Measurements from ENCODE around the gene PEX13.

Gene PEX13

GRCh38 chr2:61013382-61013781 is 4.1 kb upstream of the PEX13 start:
- no peaks in the 10 kb centered on the region for H3K36me3 ChIP-seq
- no peaks in the 10 kb centered on the region for H3K27me3 ChIP-seq
- no peaks in the 10 kb centered on the region for H3K4me1 ChIP-seq
- DNase-seq, result no peak
- no peak overlapping the region for H3K4me3 ChIP-seq (ENCODE audit: low read depth, low read length)
- TF ChIP-seq CTCF (IDR thresholded peaks at IDR 0.05; ENCODE audit: low read depth, low read length), result no peak
- H3K9me3 ChIP-seq, result no peaks in the 10 kb centered on the region

- Histone ChIP-seq H3K4me3 (ENCODE audit: low read depth, low read length) (no peak overlapping the region), H3K36me3 (no peaks in the 10 kb centered on the region), H3K9me3 (no peaks in the 10 kb centered on the region), H3K27me3 (no peaks in the 10 kb centered on the region), H3K4me1 (no peaks in the 10 kb centered on the region)
- DNase-seq, result no peak
- TF ChIP-seq CTCF (IDR thresholded peaks at IDR 0.05; ENCODE audit: low read depth, low read length), result no peak
Measured at GRCh38 chr2:61014763-61015162, 2.8 kb upstream of the PEX13 start.

GRCh38 chr2:61015976-61016375 is 1.5 kb upstream of the PEX13 start:
- no peaks in the 10 kb centered on the region for H3K27me3 ChIP-seq
- DNase-seq, result no peak
- H3K4me1 ChIP-seq, result no peaks in the 10 kb centered on the region
- no peaks in the 10 kb centered on the region for H3K9me3 ChIP-seq
- H3K4me3 ChIP-seq (ENCODE audit: low read depth, low read length), result peak overlapping the region; percentile 94; the same call in 1 of the 2 replicates
- no peak for TF ChIP-seq CTCF (IDR thresholded peaks at IDR 0.05; ENCODE audit: low read depth, low read length)
- H3K36me3 ChIP-seq, result no peaks in the 10 kb centered on the region

GRCh38 chr2:61016392-61017002 is 1.0 kb upstream of the PEX13 start:
- peak; percentile 3 for DNase-seq
- H3K4me1 ChIP-seq, result no peaks in the 10 kb centered on the region
- no peaks in the 10 kb centered on the region for H3K36me3 ChIP-seq
- no peak for TF ChIP-seq CTCF (IDR thresholded peaks at IDR 0.05; ENCODE audit: low read depth, low read length)
- no peaks in the 10 kb centered on the region for H3K27me3 ChIP-seq
- H3K9me3 ChIP-seq, result no peaks in the 10 kb centered on the region
- peak overlapping the region; percentile 94 for H3K4me3 ChIP-seq (ENCODE audit: low read depth, low read length)

- DNase-seq, result peak; percentile 49
- TF ChIP-seq CTCF (IDR thresholded peaks at IDR 0.05; ENCODE audit: low read depth, low read length), result no peak
- H3K4me1 ChIP-seq, result no peaks in the 10 kb centered on the region
Measured at GRCh38 chr2:61017003-61017555, 441 bp upstream of the PEX13 start.

GRCh38 chr2:61018318-61018755 is 817 bp downstream of the PEX13 start:
- DNase-seq, result no peak

More at GRCh38 chr2:61017003-61017555, 441 bp upstream of the PEX13 start:
- Histone ChIP-seq H3K36me3 (no peaks in the 10 kb centered on the region), H3K4me3 (ENCODE audit: low read depth, low read length) (peak overlapping the region; percentile 94), H3K9me3 (no peaks in the 10 kb centered on the region), H3K27me3 (no peaks in the 10 kb centered on the region)

More at GRCh38 chr2:61018318-61018755, 817 bp downstream of the PEX13 start:
- no peaks in the 10 kb centered on the region for H3K36me3 ChIP-seq
- peak overlapping the region; percentile 94 for H3K4me3 ChIP-seq (ENCODE audit: low read depth, low read length)
- TF ChIP-seq CTCF (IDR thresholded peaks at IDR 0.05; ENCODE audit: low read depth, low read length), result no peak
- H3K9me3 ChIP-seq, result no peaks in the 10 kb centered on the region
- no peaks in the 10 kb centered on the region for H3K27me3 ChIP-seq
- H3K4me1 ChIP-seq, result no peaks in the 10 kb centered on the region
